ENCODE measurements around the gene PHLDB1. TPM values are rescaled to one million over a fixed set of nuclear protein-coding genes. Genes with fewer than 3 reads are reported as not detected.

The PHLDB1 gene
- total and polyA plus RNA-seq, 8 donors: 76.5 to 120 (median 91.7) TPM

GRCh38 chr11:118649941-118650340 is 42.5 kb downstream of the PHLDB1 start:
- H3K36me3 ChIP-seq: peaks cover 8 to 80% of the 10 kb centered on the region in 2 donors
- TF ChIP-seq CTCF (IDR thresholded peaks at IDR 0.05): no peak

DNA sequence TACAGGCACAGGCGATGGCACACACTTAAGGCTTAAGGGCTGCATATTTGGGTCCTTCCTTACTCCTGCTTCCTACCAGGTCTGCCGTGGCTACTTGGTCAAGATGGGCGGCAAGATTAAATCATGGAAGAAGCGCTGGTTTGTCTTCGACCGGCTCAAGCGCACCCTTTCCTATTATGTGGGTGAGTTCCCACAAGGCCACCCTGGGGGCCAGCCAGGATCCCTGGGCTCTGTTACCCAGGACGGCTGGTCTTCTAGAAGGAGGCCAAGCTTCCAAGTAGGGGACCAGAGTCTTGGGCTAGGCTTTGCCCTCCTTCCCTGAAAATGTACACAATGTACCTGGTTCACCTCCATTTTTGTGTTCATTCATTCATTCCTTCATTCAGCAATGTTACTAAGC is 43.0 kb downstream of the PHLDB1 start:
- Histone ChIP-seq H3K4me3 (no peak overlapping the region), H3K27ac (no peak overlapping the region), H3K36me3 (peaks cover 8 to 78% of the 10 kb centered on the region in 2 donors), H3K4me1 (no peaks in the 10 kb centered on the region), H3K9me3 (no peaks in the 10 kb centered on the region), H3K27me3 (no peaks in the 10 kb centered on the region)
- intact Hi-C loops (cut with DNase I): loop anchor here (10.0 kb wide), 2 partner anchors 46 to 56 kb away; partner anchors contain the start of gene PHLDB1 (in 1 of the 2)
- DNase-seq (peak in 1 of 4 donors; percentile 28), ATAC-seq (no peak)
- TF ChIP-seq CTCF (IDR thresholded peaks at IDR 0.05): no peak

More at GRCh38 chr11:118649941-118650340, 42.5 kb downstream of the PHLDB1 start:
- H3K27ac ChIP-seq: no peak overlapping the region
- no peak for ATAC-seq
- no peak overlapping the region for H3K4me3 ChIP-seq
- no peaks in the 10 kb centered on the region for H3K9me3 ChIP-seq
- intact Hi-C loops (cut with DNase I): loop anchor here (10.0 kb wide), 2 partner anchors 45 to 55 kb away; partner anchors contain the start of gene PHLDB1 (in 1 of the 2)
- no peaks in the 10 kb centered on the region for H3K4me1 ChIP-seq
- H3K27me3 ChIP-seq: no peaks in the 10 kb centered on the region
- peak in 2 of 4 donors; percentile 13 to 34 for DNase-seq

DNA sequence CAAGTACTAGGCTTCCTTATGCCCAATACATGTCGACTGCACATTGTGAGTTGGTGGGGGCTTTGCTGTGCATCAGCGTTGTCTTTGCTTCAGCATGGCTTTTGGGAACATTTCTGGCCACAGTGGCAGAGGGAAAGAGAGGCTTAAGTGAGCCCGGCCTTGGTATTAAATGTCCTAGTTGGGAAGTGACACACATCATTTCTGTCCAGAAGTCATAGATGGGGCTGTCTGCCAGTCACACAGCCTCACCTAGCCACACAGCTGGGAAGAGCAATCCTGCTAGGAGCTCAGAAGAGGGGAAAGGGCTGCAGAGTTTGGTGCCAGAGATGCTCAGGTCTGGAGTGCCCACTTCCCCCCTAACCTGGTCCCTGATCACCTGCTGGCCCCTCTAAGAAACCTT is 44.4 kb downstream of the PHLDB1 start:
- ATAC-seq (no peak), DNase-seq (no peak)
- Histone ChIP-seq H3K9me3 (no peaks in the 10 kb centered on the region), H3K27ac (no peak overlapping the region), H3K4me3 (no peak overlapping the region), H3K36me3 (peaks cover 8 to 77% of the 10 kb centered on the region in 2 donors), H3K27me3 (no peaks in the 10 kb centered on the region), H3K4me1 (no peaks in the 10 kb centered on the region)
- intact Hi-C loops (cut with DNase I): loop anchor here (10.0 kb wide), 2 partner anchors 47 to 57 kb away; partner anchors contain the start of gene PHLDB1 (in 1 of the 2)
- no peak for TF ChIP-seq CTCF (IDR thresholded peaks at IDR 0.05)

- Histone ChIP-seq H3K36me3 (peaks cover 8 to 78% of the 10 kb centered on the region in 2 donors), H3K4me1 (no peaks in the 10 kb centered on the region), H3K9me3 (no peaks in the 10 kb centered on the region), H3K27me3 (no peaks in the 10 kb centered on the region), H3K4me3 (no peak overlapping the region), H3K27ac (no peak overlapping the region)
- ATAC-seq (no peak), DNase-seq (no peak)
- intact Hi-C loops (cut with DNase I): loop anchor here (10.0 kb wide), 2 partner anchors 48 to 58 kb away; partner anchors contain the start of gene PHLDB1 (in 1 of the 2)
- no peak for TF ChIP-seq CTCF (IDR thresholded peaks at IDR 0.05)
Measured at GRCh38 chr11:118652681-118653181, 45.3 kb downstream of the PHLDB1 start.

- no peak for TF ChIP-seq CTCF (IDR thresholded peaks at IDR 0.05)
- ATAC-seq (no peak), DNase-seq (no peak)
- no peak overlapping the region for H3K4me3 ChIP-seq
- H3K4me1 ChIP-seq: no peaks in the 10 kb centered on the region
- intact Hi-C loops (cut with DNase I): loop anchor here (10.0 kb wide), 2 partner anchors 49 to 59 kb away; partner anchors contain the start of gene PHLDB1 (in 1 of the 2)
- H3K36me3 ChIP-seq: peaks cover 8 to 74% of the 10 kb centered on the region in 2 donors
- no peaks in the 10 kb centered on the region for H3K9me3 ChIP-seq
- H3K27ac ChIP-seq: no peak overlapping the region
- no peaks in the 10 kb centered on the region for H3K27me3 ChIP-seq
Measured at GRCh38 chr11:118653684-118654390, 46.4 kb downstream of the PHLDB1 start.
